Testis (tissue), 2 donors: Measurements from ENCODE around the gene EVPL.

Experiments used
- POLR2A ChIP-seq: fragments of 450-650 bp; IDR thresholded peaks from one replicate; pipeline ENCODE4 v1.6.1; 2017; ENCODE audit warnings: antibody characterized with exemption, mild to moderate bottlenecking, moderate library complexity
- TF ChIP-seq, protein P1 (sequence below), 3 experiments: fragments of 450-650 bp in 2 of 3; fragments of 200-600 bp in 1 of 3; sonication (generic) in 1 of 3; IDR thresholded peaks; one replicate each; pipeline ENCODE4 v1.5.1; 2016 to 2019; ENCODE audit warnings: antibody characterized with exemption in 3 of 3, mild to moderate bottlenecking in 2 of 3, moderate library complexity in 1 of 3

DNA sequence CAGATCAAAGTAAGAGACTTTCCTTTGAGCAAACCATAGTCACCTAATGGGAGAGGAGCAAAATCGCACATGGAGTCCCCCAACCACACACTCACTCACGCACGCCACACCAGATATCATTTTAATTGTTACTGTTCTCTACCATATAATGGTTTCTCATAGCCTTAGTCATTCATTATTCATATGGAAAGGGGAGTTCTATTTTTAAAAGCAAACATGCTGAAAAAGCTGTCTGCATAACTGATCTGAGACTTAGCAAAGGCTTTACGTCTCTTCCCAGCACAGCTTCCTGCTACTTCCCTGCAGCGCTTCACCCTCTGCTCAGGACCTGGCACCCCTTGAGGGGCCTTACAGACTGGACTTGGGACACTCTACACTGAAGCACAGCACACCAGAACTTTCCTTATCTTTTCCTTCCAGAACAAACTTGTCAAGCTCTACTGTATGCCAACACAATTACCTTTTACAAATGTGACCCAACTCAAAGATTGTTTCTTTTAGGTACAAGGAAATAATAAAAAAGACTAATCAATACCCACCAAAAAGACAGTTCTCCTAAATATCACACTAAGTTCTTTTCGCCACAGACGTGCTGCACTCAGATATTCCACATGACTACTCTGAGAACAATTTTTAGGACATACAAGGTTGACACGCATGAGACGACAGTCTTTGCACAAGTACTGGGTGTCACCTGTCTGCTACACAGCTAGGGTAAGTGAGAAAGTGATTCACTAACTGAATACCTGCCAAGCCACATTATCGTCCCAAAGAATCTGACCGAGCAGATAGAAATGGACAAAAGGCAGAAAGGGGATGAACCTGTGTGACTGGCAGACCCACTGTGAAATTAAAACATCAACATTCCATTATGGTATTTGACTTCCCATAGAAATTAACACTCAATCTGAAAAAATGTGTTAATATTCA lies 23.7 kb upstream of the EVPL start:
- TF ChIP-seq, protein P1, sequence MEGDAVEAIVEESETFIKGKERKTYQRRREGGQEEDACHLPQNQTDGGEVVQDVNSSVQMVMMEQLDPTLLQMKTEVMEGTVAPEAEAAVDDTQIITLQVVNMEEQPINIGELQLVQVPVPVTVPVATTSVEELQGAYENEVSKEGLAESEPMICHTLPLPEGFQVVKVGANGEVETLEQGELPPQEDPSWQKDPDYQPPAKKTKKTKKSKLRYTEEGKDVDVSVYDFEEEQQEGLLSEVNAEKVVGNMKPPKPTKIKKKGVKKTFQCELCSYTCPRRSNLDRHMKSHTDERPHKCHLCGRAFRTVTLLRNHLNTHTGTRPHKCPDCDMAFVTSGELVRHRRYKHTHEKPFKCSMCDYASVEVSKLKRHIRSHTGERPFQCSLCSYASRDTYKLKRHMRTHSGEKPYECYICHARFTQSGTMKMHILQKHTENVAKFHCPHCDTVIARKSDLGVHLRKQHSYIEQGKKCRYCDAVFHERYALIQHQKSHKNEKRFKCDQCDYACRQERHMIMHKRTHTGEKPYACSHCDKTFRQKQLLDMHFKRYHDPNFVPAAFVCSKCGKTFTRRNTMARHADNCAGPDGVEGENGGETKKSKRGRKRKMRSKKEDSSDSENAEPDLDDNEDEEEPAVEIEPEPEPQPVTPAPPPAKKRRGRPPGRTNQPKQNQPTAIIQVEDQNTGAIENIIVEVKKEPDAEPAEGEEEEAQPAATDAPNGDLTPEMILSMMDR (IDR thresholded peaks at IDR 0.05), result no peak
- no peak for TF ChIP-seq POLR2A
